ENCODE data around the gene DHX29.

- TF ChIP-seq CTCF (IDR thresholded peaks at IDR 0.05) (no peak), POLR2A (IDR thresholded peaks at IDR 0.05) (no peak)
Observed at GRCh38 chr5:55343609-55344008, 36.1 kb upstream of the DHX29 start.

Measured in testis (tissue), 2 donors.